GM18907 (cell line): ENCODE measurements around the gene SHB.

Experiments
- ATAC-seq: cut with Tn5 transposase; IDR thresholded peaks from one replicate; pipeline ENCODE4 v1.9.1; 2021; ENCODE audit warnings: mild to moderate bottlenecking, moderate library complexity; ENCODE audit not compliant: unreplicated experiment

The SHB gene

DNA sequence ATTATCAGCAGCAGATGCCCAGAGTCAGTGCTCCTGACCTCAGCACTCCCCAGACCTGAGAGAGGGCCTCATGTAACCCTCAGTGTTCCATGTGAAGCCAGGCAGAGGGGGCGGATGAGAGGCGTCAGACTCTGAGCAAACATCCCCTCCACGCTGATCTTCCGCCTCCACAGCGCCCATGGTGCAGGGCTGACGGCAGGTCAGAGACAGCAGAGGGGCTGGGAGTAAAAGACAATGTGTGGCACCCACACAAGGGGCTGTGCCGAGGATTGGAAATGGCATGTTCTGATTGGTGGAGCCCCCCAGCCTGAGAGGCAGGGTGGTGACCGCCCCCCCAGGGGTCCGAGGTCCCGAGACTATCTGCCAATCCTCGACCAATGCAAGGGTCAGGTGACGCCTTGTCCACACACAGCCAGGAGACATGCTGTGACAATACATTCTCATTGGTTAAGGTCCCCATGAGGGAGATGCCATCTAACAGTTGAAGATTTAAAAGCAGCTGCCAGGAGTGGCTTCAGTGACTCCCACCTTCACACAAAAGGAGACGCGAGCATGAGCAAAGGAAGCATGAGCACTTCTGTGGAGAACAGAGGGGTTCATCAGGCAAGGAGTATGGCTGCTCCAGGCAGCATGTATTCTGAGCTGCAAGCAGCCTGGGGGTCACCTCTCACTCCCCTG lies 145.8 kb downstream of the SHB start:
- no peak for ATAC-seq

DNA sequence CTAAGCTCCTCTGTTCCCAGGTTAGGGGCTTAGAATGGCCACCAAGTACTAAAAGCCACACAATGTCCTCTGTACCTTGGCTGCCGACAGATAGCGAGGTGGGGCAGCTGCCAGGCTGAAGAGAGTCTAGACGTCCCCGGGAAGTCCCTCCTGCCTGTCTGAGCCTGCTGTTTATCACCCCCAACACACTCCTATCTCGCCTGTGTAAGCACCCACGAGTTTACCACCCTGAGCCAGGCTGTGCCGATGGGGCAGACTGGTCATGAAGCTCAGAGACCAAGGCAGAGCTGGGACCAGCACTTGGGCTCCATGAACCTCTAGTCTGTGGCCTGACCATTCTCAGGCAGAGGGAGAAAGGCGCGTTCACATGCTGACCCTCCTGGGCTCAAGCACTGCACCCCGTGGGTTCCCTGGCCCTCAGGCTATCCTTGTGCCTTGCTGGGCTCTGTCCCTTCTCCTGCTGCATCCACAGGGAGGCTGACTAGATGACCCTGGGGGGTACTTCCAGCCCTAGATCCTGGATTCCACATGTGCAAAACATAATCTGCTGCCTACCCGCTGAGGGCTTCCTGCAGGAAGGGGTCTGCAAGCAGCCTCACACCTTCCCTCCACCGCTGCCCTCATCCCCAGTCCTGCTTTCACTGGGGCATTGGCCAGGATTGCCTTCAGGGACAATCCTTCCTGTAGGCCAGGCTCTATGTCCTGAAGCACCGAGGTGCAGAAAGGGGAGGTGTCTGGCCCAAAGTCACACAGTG lies 146.5 kb downstream of the SHB start:
- ATAC-seq: no peak

DNA sequence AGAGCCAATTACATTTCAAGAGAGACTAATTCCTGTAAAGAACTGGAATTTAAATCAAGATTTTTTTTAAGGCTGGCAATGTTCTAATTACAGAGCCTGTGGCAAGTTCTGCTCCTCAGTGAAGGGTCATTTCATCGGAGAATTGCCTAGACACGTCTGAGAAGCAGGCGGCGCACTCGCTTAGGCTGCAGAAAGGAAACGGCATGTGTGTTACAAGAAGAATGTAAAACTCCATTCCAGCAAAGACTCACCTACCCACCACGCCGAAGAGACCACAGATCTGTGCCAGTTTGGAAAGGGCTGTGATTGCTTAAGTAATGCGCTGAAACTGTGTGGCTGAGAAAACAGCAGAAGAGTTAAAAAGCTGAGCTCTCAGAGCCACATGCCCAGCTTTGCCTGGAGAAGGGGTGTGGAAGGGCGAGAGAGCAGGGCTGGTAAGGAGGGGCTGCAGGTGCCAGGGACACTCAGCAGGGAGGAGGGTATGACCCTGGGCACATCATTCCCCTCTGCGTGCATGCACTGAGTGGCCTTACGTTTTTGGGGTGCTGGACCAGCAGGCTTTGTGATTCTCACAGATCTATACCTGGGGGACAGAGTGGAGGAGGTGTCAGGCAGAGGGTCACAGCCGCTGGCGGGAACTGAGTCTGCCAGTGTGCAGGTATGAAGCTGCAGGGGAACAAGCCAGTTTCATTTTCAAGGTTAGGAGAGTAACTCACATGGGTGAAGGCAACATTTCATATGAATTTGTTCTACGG lies 147.3 kb downstream of the SHB start:
- no peak for ATAC-seq

DNA sequence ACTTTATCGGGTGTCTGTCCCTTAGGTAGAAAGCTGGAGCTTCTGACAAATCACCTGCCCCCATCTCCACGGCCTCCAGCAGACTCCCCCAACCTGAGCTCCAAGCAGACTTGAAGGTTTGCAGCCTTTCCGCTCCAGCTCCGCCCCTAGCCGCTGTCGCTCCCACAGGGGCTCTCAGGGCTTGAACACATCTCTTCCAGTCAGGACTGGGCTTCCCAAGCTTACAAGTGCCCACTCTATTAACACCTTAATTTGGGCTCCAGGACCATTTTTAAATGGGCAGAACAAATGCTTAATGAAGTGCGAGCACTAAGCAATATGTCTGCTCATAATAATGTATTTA lies 147.9 kb downstream of the SHB start:
- ATAC-seq: no peak

DNA sequence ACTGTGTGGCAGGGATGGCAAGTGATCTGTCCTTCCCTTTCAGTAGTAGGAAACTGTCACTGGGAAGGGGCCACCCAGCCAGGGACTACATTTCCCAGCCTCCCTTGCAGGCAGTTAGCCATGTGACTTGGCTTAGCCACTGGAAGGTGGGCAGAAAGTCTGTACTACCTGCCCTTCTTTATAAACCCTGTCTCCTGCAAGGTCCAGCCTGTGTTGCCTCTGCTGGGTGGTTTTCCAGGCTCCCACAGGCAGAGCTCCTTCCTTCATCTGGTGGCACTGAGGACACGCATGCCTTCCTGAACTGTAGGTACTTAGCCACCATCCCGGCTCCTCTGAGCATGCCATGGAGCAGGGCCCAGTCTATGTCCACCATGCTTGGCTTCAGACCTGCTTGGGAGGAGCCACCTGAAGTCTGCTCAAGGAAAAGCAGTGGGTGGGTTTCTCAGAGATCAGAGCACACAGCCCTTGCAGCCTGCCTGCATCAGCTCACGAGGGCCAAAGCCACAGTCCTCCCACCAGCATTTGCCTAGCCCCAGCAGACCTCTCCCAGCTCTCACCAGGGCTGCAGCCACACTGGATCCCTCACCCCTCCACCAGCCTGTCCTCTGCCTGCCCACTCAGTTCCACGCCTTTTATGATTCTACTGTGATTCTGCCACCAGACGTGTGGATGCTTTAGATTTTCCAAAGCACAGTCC lies 148.4 kb downstream of the SHB start:
- peak; percentile 67 for ATAC-seq

DNA sequence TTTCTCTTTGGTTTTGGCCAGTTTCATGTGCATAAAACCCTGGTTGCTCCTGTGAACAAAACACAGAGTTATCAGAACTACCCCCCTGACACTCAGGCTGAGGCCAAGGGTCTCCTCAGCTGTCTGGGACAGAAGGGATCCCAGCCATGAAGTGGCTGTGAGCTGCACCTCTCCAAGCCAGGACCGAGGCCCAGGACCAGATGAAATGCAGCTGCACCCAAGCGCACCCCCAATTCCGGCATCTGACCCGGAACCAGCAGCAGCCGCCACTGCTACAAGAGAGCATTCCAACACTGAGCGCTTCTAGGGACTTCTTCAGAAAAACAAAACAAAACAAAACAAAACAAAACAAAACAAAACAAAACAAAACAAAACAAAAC lies 149.1 kb downstream of the SHB start:
- ATAC-seq: no peak

DNA sequence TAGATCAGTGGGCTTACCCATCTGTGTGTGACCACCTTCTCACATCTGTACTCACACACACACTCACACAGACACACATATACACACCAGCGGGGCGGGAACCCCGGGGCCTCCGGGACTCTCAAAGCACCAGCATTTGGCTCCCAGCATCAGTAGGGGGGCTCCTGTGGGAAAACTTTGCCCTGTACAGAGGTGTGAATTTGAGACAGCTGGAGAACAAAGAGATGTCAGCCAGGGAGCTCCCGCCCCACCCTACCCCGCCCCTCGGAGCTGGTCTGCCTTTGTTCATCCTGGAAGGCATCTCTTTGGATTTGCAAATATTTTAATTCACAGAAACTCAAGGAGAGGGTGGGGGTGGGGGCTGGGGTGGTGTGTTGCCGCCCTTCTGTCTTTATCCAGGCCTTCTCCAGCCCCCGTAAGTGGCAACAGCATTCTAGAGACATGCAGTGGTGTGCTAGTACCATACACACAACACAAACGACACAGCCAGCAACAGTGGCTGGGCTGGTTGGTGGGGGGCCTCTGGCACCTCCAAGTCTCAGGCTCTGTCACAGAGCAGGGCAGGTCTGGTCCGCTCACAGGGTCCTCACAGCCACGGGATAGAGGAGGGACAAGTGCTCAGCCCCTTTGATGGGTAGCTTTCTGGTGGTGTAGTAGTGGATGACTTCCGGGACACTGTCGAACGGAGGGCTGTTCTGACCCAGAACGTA lies 149.6 kb downstream of the SHB start:
- ATAC-seq: no peak

DNA sequence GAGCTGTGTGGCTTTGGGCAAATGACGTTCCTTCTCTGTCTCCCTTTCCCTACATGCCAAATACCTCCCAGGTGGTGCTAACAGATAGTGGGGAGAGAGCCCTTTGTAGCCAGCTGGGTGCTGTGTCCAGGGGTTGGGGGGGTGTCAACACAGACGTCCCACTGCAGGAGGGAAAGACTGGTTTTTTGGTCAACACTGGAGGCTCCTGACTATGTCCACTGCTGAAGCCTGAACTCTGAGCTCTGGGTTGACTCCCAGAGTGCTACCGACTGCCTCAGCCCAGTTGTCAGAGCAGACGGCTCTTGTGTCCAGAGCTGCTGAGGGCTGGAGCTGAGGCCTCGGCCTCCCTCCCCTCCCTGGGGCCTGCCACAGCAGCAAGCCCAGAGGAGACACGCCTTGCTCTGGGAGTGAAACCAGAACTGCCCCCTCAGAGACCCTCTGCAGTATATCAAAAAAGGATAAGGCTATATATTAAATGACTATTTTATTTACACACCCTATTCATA lies 150.3 kb downstream of the SHB start:
- ATAC-seq: no peak

DNA sequence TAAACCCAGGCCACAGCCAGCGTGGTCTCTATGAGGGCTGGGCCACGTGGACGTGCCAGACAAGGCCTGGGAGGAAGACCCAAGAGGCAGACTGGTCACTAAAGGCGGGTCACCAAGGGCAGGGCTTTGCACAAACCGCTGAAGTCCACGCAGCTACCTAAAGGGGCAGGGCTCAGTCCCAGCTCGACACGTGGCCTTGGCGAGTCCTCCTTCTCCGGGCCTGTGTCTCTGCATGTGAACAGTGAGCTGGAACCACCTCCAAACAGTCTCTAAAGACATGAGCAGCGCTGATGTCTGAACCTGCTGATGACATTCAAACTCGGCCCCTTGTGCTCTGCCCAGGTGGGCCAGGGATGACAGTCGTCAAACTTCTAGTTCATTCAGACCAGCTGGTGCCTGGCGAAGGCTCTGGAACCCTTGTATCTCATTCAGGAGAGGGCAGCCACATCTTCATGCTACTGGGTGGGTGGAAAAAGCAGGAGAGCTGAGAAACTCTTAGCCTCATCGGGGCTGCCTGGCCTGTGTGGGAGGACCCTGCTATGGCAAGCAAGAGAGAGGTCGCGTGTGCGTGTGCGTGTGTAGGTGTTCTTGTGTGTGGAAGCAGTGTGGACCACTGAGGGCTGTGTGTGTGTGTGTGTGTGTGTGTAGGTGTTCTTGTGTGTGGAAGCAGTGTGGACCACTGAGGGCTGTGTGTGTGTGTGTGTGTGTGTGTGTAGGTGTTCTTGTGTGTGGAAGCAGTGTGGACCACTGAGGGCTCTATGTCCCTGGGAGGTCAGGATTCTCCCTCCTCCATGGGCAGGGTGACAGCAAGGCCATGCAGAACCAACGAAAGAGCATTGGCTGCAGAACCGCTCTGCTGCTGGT lies 151.0 kb downstream of the SHB start:
- no peak for ATAC-seq

DNA sequence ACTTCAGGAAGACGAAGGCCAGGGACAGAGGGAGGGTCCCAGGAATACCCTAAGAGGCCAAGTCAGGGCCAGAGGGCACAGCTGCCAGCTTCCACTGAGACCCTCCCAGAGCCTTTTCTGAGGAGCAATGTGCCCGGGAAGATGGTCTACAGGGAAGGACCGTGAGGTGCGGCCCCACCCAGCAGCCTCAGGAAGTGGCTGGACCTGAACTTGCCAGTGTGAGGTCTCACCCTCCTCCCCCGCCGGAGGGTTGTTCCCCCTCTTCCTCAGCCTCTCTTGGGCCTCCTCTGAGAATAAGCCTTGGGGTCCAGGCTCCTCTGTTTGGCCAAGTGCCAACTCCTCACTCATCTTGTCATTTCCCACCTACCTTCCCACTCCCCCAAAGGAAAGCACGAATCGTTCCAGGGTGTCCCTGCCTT lies 151.7 kb downstream of the SHB start:
- no peak for ATAC-seq

DNA sequence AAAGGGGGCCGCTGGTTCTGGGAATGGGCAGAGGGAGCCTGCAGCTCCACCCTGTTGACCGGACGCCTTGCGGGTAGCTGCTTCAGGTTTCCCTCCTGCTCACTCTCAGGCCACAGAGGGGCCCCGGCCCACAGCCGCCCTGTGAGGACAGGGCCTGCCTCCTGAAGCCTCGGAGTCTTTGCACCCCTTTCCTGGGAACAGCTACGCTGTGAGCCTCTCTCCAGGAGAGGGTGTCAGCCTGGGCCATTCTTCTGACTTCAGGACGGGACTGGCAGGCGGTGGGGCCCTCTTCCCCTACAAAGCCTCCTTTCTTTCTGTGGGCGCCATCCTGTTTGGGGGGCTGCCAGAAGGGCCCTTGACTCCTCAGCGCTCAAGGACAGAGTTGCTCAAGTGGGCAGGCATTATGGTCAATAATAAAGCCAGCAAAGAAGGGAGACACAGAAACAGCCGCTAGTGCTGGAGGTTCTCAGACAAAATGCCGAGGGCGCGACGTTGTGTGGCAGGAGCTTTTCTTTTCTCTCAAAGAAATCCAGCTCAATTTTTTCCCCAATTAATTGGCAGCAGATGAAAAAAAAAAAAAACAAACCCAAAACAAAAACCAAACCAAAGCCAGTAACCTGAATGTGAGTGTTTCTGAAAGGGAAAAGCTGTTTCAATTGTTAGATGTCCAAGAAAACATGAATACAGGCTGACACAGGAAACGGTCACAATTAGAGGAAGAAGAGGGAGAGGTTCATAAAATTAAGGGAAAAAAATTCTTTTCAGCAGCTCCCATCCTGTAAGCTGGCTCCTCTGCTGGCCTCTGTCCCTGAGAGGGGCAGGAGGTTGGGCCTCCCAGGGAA lies 152.3 kb downstream of the SHB start:
- no peak for ATAC-seq

DNA sequence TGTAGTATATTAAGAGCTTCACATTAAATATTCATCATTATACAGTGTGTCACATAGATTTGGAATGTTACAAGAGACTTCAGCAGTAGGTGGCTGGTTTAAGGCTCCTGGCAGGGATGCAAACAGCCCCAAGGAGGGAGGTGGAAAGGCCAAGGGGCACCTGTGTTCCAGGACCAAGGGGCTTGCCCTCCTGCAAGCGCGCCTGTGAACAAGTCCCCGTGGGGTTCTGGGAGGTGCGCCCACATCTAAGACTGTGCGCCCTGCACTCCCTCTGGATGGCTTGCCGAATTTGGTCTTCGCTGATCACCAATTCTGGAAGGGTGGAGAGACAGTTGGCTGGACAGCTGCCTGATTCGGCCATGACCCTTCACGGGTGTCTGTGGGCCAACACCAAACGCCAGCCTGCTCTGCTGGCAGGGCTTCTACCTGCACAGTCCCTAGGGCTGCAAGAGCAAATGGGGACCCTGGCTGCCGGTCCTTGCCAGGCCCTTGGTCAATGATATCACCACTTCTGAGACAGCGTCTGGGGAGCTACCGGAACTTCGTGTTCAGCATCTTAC lies 153.0 kb downstream of the SHB start:
- no peak for ATAC-seq

DNA sequence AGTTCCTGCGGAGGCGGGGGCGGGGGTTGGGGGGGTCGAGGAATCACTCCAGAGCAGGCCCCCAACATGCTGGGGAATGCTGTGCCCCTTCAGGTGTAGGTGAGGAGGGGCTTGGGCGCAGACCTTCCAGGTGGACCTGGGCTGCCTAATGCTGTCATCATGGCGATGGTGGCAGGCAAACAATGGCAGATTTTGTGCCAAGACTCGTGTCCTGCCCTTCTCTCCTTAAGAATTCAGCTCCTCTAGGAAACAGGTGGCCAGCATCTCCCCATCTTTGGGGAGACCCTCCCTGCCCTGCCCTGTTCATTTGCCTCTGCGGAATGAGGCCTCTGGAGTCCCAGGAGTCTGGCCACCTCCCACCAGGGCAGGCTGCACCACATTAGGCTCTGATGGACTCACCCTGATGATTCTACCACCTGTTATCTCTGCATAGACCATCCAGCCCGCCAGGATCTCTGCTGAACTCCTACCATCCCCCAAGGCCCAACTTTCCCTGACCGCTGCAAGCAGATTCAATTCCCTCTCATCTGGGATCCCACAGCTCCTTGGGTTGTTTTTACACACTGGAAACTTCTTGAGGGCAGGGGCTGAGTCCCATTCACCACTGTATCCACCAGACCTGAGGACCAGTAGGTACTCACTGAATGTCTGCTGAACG lies 154.2 kb downstream of the SHB start:
- no peak for ATAC-seq

DNA sequence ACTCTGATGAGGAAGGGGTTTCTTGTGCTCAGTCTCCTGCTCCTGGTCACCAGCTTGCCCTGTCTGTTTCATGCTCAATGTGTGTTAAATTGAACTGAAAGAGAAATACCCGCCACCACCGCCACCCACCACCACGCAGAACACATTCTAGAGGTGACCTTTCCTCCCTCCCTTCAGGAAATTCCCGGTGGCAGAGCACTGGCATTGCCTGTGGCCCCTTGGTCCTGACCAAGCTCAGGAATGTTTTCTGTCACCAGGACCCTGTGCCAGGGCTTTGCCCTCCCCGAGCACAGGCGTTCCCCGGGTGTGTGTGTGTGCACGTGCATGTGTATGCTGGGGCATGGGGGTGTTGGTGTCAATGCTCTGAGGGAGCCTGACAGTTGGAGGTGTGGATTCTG lies 154.9 kb downstream of the SHB start:
- ATAC-seq: no peak

DNA sequence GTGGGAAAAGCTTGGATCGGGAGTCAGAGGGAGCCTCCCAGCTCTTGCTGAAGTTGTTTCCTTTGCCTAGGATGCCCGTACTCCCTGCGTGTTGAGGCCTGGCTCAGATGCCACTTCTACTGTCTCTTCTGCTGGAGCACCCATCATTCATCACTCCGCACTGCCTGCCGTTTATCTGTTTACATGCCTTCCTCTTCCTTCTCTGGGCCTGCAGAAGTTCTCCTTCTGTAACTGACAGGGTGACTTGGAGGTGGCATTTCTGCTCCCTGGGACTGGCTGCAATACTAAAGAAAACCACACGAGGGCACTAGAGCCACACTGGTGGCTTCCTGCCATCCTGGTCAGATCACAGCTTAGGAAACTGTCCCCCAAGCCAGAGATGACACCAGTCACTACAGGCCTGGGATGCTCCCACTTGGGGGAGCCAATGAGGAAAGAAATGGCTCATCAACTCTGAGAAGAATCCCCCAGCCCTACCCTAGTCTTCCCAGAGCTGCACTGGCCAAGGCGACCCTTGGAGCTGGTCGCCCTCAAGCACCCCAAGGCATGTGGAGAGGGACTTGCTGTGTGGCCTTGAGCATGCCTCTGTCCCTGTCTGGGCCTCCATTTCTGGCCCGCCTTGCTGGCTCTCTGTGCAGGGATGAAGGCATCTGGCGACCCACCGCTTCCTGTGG lies 155.4 kb downstream of the SHB start:
- peak; percentile 81 for ATAC-seq

DNA sequence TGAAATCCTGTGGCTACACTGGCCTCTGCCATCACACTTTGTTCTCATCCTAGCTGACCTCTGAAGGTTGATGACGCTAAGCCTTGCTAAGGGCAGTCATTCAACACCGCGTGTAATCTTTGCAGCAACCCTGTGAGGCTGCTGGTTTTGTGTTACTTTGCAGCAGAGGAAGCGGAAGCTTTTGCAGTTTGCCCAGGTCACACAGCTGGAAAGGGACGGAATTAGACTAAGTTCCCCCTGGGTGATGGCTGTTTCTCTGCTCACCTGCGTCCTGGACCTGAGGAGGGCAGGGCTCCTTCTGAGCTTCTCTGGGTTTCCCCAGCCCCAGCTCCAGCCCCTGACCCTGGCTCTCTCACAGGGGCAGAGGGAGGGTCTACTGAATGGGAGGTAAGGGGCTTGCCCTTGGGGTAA lies 157.8 kb downstream of the SHB start:
- ATAC-seq: no peak

DNA sequence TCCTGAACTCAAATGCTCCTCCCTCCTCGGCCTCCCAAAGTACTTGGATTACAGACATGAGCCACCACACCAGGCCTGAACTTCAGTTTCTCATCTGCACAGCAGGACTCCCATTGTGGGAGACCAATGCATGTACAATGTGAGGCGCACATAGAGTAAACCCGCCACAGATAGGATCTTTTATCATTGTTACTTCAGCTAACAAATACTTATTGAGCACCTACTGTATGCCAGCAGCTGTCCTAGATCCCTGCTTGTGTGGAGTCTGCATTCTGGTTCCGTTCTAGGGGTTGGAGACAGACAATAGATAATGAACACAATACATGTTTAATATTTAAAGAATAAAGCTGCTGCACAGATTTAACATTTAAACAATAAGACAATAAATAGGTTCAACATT lies 158.8 kb downstream of the SHB start:
- no peak for ATAC-seq
